ENCODE measurements around the gene GARIN5B. TPM values are rescaled to one million over a fixed set of nuclear protein-coding genes. Genes with fewer than 3 reads are reported as not detected.
A peak's percentile ranks its signal among the peaks of the same experiment; 100 is the strongest.

GARIN5B gene
- total RNA-seq, 1 experiment from 2014 or later = 0.11 TPM

- peak in 1 of 2 experiments; percentile 36 for DNase-seq
- peaks cover 14% of the 10 kb centered on the region for H3K4me1 ChIP-seq (replicated peaks; ENCODE audit: insufficient read depth)
- no peaks in the 10 kb centered on the region for H3K9me2 ChIP-seq (ENCODE audit: insufficient read depth)
- H3F3A ChIP-seq (ENCODE audit: insufficient read depth, low read depth) = peaks cover 19% of the 10 kb centered on the region; the same call in 1 of the 2 replicates
- H3K36me3 ChIP-seq (ENCODE audit: low read depth) = 0 out of 2 replicates have a peak, but pooled peaks cover 5% of the 10 kb centered on the region
- peak overlapping the region; percentile 86 for H3K4me3 ChIP-seq
- no peaks in the 10 kb centered on the region for H3K9me3 ChIP-seq (ENCODE audit: insufficient read depth, low read depth)
- peaks cover 22% of the 10 kb centered on the region for H3K79me2 ChIP-seq (ENCODE audit: low read depth)
- POLR2A ChIA-PET (ENCODE audit: unreplicated experiment) = interaction anchor here (0.5 to 1.8 kb wide), 12 partner anchors 12 to 212 kb away, joined by 3 to 58 read pairs (median 10); partner anchors contain the start of genes HSPBP1, TMEM238 and UBE2S
- H3K27me3 ChIP-seq (ENCODE audit: insufficient read depth, low read depth) = no peaks in the 10 kb centered on the region
- H2AFZ ChIP-seq = no peak overlapping the region
- no peak for TF ChIP-seq CTCF (conservative IDR thresholded peaks at IDR 0.05)
- TF ChIP-seq EZH2 (IDR thresholded peaks at IDR 0.05; ENCODE audit: low read depth) = no peak
- peak overlapping the region; percentile 55 for H3K27ac ChIP-seq
- intact Hi-C loops (cut with micrococcal nuclease; ENCODE audit: unreplicated experiment) = loop anchor here (1.0 to 2.0 kb wide), 8 partner anchors 12 to 877 kb away; partner anchors contain the start of genes DNAAF3, LENG9, PPP1R12C and RPL28
- TSS peak; percentile 62 for BruUV-seq (replicated peaks)
- CTCF ChIA-PET = interaction anchor here (0.7 to 2.4 kb wide), 6 partner anchors 12 to 78 kb away, joined by 3 to 12 read pairs (median 4); partner anchors contain the start of genes HSPBP1 and TMEM238
- peaks cover 15% of the 10 kb centered on the region for H4K20me1 ChIP-seq (ENCODE audit: insufficient read depth)
- peak overlapping the region; percentile 99 for H3K4me2 ChIP-seq
Measured at GRCh38 chr19:55339889-55340783, 22.9 kb downstream of the GARIN5B start.

- H3K27ac ChIP-seq = peak within 1 kb of the TSS; percentile 97
- BruUV-seq (replicated peaks) = no TSS peak
- H3K27me3 ChIP-seq (ENCODE audit: insufficient read depth, low read depth) = no peaks in the 10 kb centered on the region
- peaks cover 14% of the 10 kb centered on the region for H3K4me1 ChIP-seq (replicated peaks; ENCODE audit: insufficient read depth)
- DNase-seq = peak; percentile 100
- peaks cover 22% of the 10 kb centered on the region for H3K79me2 ChIP-seq (ENCODE audit: low read depth)
- no peak for TF ChIP-seq EZH2 (IDR thresholded peaks at IDR 0.05; ENCODE audit: low read depth)
- TF ChIP-seq CTCF (conservative IDR thresholded peaks at IDR 0.05) = no peak
- peaks cover 19% of the 10 kb centered on the region; the same call in 1 of the 2 replicates for H3F3A ChIP-seq (ENCODE audit: insufficient read depth, low read depth)
- peak within 1 kb of the TSS; percentile 77 for H2AFZ ChIP-seq
- no peaks in the 10 kb centered on the region for H3K9me2 ChIP-seq (ENCODE audit: insufficient read depth)
- ChIA-PET CTCF (interaction anchor here (0.6 to 2.4 kb wide), 9 partner anchors 11 to 352 kb away, joined by 3 to 12 read pairs (median 3); partner anchors contain the start of genes HSPBP1 and TMEM238), POLR2A (ENCODE audit: unreplicated experiment) (interaction anchor here (0.5 to 1.8 kb wide), 20 partner anchors 12 to 1472 kb away, joined by 3 to 58 read pairs (median 4); partner anchors contain the start of genes HSPBP1, MYADM, TMEM238 and UBE2S)
- H3K4me2 ChIP-seq = peak within 1 kb of the TSS; percentile 99
- peak within 1 kb of the TSS; percentile 86 for H3K4me3 ChIP-seq
- intact Hi-C loops (cut with micrococcal nuclease; ENCODE audit: unreplicated experiment) = loop anchor here (1.0 to 2.0 kb wide), 8 partner anchors 13 to 876 kb away; partner anchors contain the start of genes DNAAF3, LENG9, PPP1R12C and RPL28
- H4K20me1 ChIP-seq (ENCODE audit: insufficient read depth) = peaks cover 11% of the 10 kb centered on the region
- H3K36me3 ChIP-seq (ENCODE audit: low read depth) = 0 out of 2 replicates have a peak, but pooled peaks cover 5% of the 10 kb centered on the region
- H3K9me3 ChIP-seq (ENCODE audit: insufficient read depth, low read depth) = no peaks in the 10 kb centered on the region
Measured at GRCh38 chr19:55339105-55339888, 23.8 kb downstream of the GARIN5B start, which contains the start of gene KMT5C. KMT5C (plus strand) TSS chr19:55339876; CDS start chr19:55341937, 2,061 bp downstream.
